ENCODE data around the gene CYP3A7.

CYP3A7 gene

GRCh38 chr7:99733448-99733847, 1.5 kb downstream of the CYP3A7 start:
- DNase-seq (ENCODE audit: extremely low spot score) = peak; percentile 18
- ChIA-PET CTCF (no interaction called here), POLR2A (no interaction called here)
- TF ChIP-seq L3MBTL2 (conservative IDR thresholded peaks at IDR 0.05) (no peak), FOXA1 (IDR thresholded peaks at IDR 0.05) (no peak), SP1 (IDR thresholded peaks at IDR 0.05) (no peak), ZNF384 (IDR thresholded peaks at IDR 0.05) (no peak), ARNT (IDR thresholded peaks at IDR 0.05) (no peak), HDGF (IDR thresholded peaks at IDR 0.05; ENCODE audit: borderline replicate concordance) (no peak), PKNOX1 (IDR thresholded peaks at IDR 0.05) (no peak), CTBP1 (IDR thresholded peaks at IDR 0.05; ENCODE audit: borderline replicate concordance) (no peak), SUZ12 (IDR thresholded peaks at IDR 0.05) (no peak), ELF4 (IDR thresholded peaks at IDR 0.05) (no peak), FOXK2 (IDR thresholded peaks at IDR 0.05) (no peak), BHLHE40 (IDR thresholded peaks at IDR 0.05; ENCODE audit: borderline replicate concordance) (no peak), FOXM1 (IDR thresholded peaks at IDR 0.05; ENCODE audit: borderline replicate concordance) (no peak), LEF1 (IDR thresholded peaks at IDR 0.05; ENCODE audit: borderline replicate concordance) (no peak), NFRKB (IDR thresholded peaks at IDR 0.05) (no peak), TARDBP (IDR thresholded peaks at IDR 0.05) (no peak)

- ChIA-PET POLR2A (no interaction called here), CTCF (no interaction called here)
- no peak for TF ChIP-seq ZNF384 (IDR thresholded peaks at IDR 0.05)
- DNase-seq (ENCODE audit: extremely low spot score) = no peak
Observed at GRCh38 chr7:99733003-99733402, 2.0 kb downstream of the CYP3A7 start.

GRCh38 chr7:99731638-99732374, 3.2 kb downstream of the CYP3A7 start:
- DNase-seq (ENCODE audit: extremely low spot score) = no peak
- CTCF ChIA-PET = no interaction called here
- POLR2A ChIA-PET = no interaction called here
- TF ChIP-seq ZNF384 (IDR thresholded peaks at IDR 0.05) (no peak), PKNOX1 (IDR thresholded peaks at IDR 0.05) (no peak), L3MBTL2 (conservative IDR thresholded peaks at IDR 0.05) (no peak), HDGF (IDR thresholded peaks at IDR 0.05; ENCODE audit: borderline replicate concordance) (no peak), FOXK2 (IDR thresholded peaks at IDR 0.05) (no peak), FOXM1 (IDR thresholded peaks at IDR 0.05; ENCODE audit: borderline replicate concordance) (no peak), ELF4 (IDR thresholded peaks at IDR 0.05) (no peak), NFRKB (IDR thresholded peaks at IDR 0.05) (no peak)

- no peak for DNase-seq (ENCODE audit: extremely low spot score)
- ChIA-PET CTCF (interaction anchor here (0.6 kb wide), 1 partner anchor 649 kb away, joined by 5 read pairs; no protein-coding TSS in a partner anchor), POLR2A (no interaction called here)
Observed at GRCh38 chr7:99730992-99731391, 4.0 kb downstream of the CYP3A7 start.

GRCh38 chr7:99730238-99730810, 4.7 kb downstream of the CYP3A7 start:
- no peak for TF ChIP-seq PKNOX1 (IDR thresholded peaks at IDR 0.05)
- TF ChIP-seq BHLHE40 (IDR thresholded peaks at IDR 0.05; ENCODE audit: borderline replicate concordance) = no peak
- no peak for DNase-seq (ENCODE audit: extremely low spot score)
- CTCF ChIA-PET = interaction anchor here (0.6 kb wide), 1 partner anchor 649 kb away, joined by 5 read pairs; no protein-coding TSS in a partner anchor
- POLR2A ChIA-PET = no interaction called here

More at GRCh38 chr7:99730992-99731391, 4.0 kb downstream of the CYP3A7 start:
- TF ChIP-seq LEF1 (IDR thresholded peaks at IDR 0.05; ENCODE audit: borderline replicate concordance) = no peak
- TF ChIP-seq PKNOX1 (IDR thresholded peaks at IDR 0.05) = no peak
- no peak for TF ChIP-seq CTBP1 (IDR thresholded peaks at IDR 0.05; ENCODE audit: borderline replicate concordance)
- TF ChIP-seq SUZ12 (IDR thresholded peaks at IDR 0.05) = no peak
- TF ChIP-seq ARNT (IDR thresholded peaks at IDR 0.05) = no peak
- TF ChIP-seq FOXK2 (IDR thresholded peaks at IDR 0.05) = no peak
- TF ChIP-seq L3MBTL2 (conservative IDR thresholded peaks at IDR 0.05) = no peak
- no peak for TF ChIP-seq HDGF (IDR thresholded peaks at IDR 0.05; ENCODE audit: borderline replicate concordance)
- TF ChIP-seq ELF4 (IDR thresholded peaks at IDR 0.05) = no peak
- TF ChIP-seq NFRKB (IDR thresholded peaks at IDR 0.05) = no peak
- TF ChIP-seq BHLHE40 (IDR thresholded peaks at IDR 0.05; ENCODE audit: borderline replicate concordance) = no peak
- TF ChIP-seq FOXA1 (IDR thresholded peaks at IDR 0.05) = no peak
- no peak for TF ChIP-seq TARDBP (IDR thresholded peaks at IDR 0.05)
- TF ChIP-seq ZNF384 (IDR thresholded peaks at IDR 0.05) = no peak
- no peak for TF ChIP-seq FOXM1 (IDR thresholded peaks at IDR 0.05; ENCODE audit: borderline replicate concordance)

Measured in HEK293T (cell line).